ENCODE results near the gene CMIP.

CMIP gene

DNA sequence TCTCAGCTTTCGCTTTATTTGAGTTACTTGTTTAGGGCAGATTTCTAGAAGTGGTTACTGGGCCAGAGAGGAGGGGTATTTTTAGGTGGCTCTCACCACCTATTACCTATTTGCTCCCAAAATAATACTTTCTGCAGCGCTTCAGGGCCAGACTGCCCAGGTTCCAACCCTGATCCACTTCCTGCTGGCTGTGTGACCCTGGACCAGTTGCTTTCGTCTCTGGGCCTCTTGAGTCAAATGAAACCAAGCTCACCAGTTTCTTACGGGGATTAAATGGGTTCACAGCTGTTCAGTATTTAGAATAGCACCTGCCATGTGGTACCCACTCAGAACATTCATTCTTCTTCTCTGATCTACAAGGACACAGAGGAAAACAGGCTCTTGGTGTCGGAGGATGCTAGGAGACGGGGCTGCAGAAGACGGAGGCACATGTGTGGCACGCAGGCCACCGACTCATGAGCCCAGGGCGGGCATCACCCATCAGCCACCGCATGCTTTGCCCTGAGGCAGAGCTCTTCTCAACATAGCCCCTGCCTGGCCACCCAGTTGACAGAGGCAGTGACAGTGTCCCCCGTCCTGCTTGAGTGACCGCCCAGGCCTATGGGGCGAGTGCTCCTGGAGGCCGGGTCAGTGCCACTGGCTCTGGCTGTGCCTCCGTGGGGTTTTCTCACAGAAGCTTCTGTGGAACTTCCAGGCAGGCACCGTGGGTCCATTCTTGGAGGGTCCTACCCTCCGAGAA is 185.5 kb downstream of the CMIP start:
- no peaks in the 10 kb centered on the region for H3K9me3 Mint-ChIP-seq
- no peak overlapping the region for H3K4me3 Mint-ChIP-seq
- peaks cover 6% of the 10 kb centered on the region for H3K36me3 Mint-ChIP-seq
- no peaks in the 10 kb centered on the region for H3K27me3 Mint-ChIP-seq
- no peak for ATAC-seq
- no peak overlapping the region for H3K27ac Mint-ChIP-seq
- peaks cover 19% of the 10 kb centered on the region for H3K4me1 Mint-ChIP-seq

DNA sequence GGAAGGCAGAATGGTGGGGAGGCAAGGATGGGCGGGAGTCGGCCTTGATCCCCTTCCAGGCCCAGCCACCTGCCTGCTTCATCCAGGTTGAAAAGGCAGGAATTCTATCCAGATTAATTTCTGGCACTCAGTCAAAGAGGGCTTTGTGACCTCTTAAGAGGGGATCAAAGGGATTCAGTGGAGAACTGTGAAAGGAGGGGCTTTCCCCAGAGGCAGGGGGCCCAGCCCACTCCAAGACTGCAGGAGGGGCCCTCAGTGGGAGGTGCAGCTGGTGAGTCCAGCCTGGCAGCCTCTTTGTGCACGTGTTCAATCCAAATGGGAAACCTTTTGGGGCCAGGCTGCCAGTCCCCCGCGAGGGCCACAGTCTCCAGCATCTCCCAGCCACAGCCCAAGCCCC is 186.0 kb downstream of the CMIP start:
- no peak overlapping the region for H3K27ac Mint-ChIP-seq
- no peak for ATAC-seq
- H3K4me1 Mint-ChIP-seq: peaks cover 14% of the 10 kb centered on the region
- no peaks in the 10 kb centered on the region for H3K9me3 Mint-ChIP-seq
- H3K36me3 Mint-ChIP-seq: peaks cover 6% of the 10 kb centered on the region
- H3K4me3 Mint-ChIP-seq: no peak overlapping the region
- no peaks in the 10 kb centered on the region for H3K27me3 Mint-ChIP-seq

DNA sequence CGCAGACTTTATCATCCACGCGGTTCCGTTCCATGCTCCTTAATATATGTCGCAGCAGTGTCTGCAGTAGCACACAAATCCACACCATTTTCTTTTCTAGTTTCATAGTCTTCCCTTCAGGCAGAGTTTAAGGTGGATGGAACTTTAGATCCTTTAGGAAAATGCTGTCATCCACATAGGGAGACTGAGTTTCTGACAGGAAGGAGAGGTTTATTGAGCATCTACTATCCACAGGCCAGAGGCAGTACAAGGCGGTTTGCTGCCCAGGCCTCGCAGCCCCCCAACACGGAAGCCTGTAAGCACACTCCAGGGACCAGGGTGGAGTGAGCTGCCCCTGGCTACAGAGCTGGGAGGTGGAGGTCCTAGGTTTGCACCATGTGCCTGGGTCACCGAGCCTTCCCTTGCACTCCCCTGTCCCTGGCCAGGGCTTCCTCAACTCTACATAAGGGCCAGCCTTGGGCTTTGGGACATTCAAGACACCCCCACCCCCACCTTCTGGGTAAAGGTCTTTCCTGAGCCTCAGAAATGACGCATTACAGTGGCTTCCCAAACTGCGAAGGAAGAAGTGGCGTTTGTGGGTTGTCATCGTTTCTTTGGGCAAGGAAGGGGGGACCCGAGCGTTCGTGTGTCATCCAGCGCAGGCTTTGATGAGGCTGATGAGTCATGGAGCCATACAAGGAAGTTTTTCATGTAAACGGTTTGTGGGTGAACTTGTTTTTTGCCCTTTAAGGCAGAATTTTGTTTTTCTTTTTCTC is 188.0 kb downstream of the CMIP start:
- no peak overlapping the region for H3K27ac Mint-ChIP-seq
- H3K27me3 Mint-ChIP-seq: no peaks in the 10 kb centered on the region
- no peaks in the 10 kb centered on the region for H3K9me3 Mint-ChIP-seq
- no peak for ATAC-seq
- H3K36me3 Mint-ChIP-seq: peaks cover 6% of the 10 kb centered on the region
- no peak overlapping the region for H3K4me3 Mint-ChIP-seq
- H3K4me1 Mint-ChIP-seq: peaks cover 14% of the 10 kb centered on the region

DNA sequence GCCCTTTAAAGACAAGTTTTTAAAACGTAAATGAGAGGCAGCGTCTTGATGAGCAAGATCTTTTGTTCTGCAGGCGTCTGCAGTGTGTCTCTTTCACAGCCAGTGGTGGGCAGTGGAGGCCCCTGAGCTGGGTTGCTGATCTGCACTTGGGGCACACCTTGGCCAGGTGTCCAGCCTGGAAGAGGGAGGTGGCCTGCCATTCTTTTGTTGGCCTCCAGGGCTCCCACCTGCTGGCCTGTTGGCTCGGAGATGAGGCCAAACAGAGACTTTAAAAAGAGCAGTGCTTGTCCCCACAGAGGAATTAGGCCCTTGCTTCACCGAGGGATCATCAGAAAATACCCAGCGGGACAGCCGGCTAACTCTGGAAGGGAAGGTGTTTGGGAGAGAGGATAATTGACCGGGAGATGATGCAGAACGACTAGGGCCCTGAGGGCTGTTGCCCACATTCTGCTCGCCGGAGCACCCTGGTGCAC is 188.6 kb downstream of the CMIP start:
- H3K36me3 Mint-ChIP-seq: peaks cover 11% of the 10 kb centered on the region
- no peak overlapping the region for H3K4me3 Mint-ChIP-seq
- H3K27me3 Mint-ChIP-seq: no peaks in the 10 kb centered on the region
- H3K9me3 Mint-ChIP-seq: no peaks in the 10 kb centered on the region
- peaks cover 19% of the 10 kb centered on the region for H3K4me1 Mint-ChIP-seq
- no peak overlapping the region for H3K27ac Mint-ChIP-seq
- ATAC-seq: no peak

DNA sequence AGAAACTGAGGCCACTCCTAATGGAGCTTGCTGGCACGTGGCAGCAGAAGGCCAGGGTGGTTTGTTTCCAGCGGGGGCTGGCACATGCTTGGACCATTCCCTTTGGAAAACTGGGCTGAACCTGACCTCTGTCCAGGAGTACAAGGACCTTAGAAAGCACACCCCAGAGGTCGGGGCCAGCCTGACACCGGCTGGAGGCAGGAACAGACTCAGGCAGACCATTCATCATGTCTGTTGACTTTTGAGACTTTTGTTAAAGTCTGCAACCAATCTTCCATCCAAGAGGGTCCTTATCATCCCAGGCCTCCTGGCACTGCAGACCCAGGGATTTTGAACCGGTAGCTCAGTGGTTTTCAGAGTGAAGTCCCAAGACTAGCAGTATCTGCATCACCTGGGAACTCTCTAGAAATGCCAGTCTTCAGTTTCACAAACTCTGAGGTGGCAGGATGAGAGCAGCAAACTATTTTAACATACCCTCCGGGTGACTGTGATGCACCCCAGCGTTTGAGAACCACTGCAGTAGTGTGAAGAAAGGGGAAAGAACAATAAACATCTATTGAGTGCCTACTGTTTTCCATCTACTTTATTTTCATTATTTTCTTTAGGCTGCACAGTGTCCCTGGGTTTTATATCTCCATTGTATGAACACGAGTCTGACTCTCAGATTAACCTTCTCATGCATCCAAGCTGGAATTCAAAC is 189.2 kb downstream of the CMIP start:
- no peak overlapping the region for H3K4me3 Mint-ChIP-seq
- H3K36me3 Mint-ChIP-seq: peaks cover 12% of the 10 kb centered on the region
- no peak overlapping the region for H3K27ac Mint-ChIP-seq
- H3K4me1 Mint-ChIP-seq: peaks cover 20% of the 10 kb centered on the region
- H3K9me3 Mint-ChIP-seq: no peaks in the 10 kb centered on the region
- no peak for ATAC-seq
- H3K27me3 Mint-ChIP-seq: no peaks in the 10 kb centered on the region

DNA sequence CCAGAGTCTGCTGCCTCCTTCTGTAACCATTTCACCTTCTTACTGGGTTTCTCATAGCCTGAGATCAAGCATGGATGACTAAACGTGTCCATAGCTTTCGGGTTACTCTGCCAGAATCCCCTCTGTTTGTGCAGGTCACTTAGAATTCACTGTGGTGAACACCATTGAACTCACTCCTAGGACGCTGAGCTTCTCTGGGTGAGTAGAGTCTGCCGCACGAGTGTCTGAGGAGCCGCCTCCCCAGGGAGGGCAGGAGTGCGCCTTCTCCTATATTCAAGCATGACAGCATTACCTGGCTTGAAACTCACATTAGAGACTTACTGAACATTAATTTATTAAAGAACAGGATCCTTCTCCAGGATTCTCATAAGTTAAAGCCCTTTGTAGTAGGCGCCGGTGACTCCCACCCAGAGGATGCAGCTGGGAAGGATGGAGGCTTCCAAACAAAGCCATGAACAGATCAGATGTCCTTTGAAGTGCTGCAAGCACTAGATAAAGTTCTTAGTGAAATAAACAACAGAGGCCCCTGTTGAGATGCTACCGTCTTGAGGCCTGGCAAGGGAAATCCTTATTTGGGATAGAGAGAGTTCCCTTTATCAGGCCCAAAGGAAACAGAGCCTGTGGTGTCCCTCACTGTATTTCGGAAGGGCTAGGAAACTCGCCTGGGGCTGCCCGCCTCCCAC is 189.9 kb downstream of the CMIP start:
- H3K9me3 Mint-ChIP-seq: no peaks in the 10 kb centered on the region
- no peak overlapping the region for H3K4me3 Mint-ChIP-seq
- no peaks in the 10 kb centered on the region for H3K27me3 Mint-ChIP-seq
- ATAC-seq: no peak
- H3K36me3 Mint-ChIP-seq: peaks cover 7% of the 10 kb centered on the region
- H3K27ac Mint-ChIP-seq: no peak overlapping the region
- H3K4me1 Mint-ChIP-seq: peaks cover 16% of the 10 kb centered on the region

DNA sequence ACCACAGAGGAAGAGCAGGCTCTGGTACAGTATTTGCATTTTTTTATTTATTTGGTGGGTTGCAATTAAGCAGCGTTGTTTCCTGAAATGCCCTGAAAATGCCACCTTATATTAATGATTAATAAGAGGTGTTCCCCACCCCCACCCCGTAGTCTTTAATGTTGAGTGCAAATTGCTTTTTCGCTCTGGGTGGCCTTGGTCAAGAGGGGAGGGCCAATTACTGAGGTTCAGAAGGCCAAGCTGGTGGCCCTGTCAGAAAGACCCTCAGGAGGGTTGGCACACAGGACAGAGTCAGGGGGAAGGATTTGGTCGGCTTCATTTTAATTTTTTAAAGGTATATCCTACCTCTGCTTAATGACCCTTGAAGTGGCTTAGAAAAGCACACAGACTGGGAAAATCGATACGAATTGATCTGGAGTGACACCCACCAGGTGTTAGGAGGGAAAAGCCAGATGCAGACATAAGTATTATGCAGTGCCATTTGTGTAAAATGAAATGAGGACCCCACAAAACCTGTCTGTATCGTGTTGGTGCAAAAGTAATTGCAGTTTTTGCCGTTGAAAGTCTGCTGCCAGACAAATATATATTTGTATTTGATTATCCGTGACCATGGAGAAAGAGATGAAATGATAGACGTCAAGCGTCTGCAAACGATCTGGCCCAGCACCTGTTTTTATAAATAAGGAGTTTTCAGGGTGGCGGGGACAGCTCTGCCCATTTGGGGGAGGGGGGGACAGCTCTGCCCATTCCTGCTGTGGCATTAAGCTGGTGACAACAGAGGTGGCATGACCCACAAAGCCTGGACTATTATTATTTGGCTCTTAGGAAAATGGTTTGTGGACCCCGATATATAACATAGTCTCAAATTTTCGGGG is 190.7 kb downstream of the CMIP start:
- H3K27ac Mint-ChIP-seq: no peak overlapping the region
- H3K4me1 Mint-ChIP-seq: peaks cover 14% of the 10 kb centered on the region

DNA sequence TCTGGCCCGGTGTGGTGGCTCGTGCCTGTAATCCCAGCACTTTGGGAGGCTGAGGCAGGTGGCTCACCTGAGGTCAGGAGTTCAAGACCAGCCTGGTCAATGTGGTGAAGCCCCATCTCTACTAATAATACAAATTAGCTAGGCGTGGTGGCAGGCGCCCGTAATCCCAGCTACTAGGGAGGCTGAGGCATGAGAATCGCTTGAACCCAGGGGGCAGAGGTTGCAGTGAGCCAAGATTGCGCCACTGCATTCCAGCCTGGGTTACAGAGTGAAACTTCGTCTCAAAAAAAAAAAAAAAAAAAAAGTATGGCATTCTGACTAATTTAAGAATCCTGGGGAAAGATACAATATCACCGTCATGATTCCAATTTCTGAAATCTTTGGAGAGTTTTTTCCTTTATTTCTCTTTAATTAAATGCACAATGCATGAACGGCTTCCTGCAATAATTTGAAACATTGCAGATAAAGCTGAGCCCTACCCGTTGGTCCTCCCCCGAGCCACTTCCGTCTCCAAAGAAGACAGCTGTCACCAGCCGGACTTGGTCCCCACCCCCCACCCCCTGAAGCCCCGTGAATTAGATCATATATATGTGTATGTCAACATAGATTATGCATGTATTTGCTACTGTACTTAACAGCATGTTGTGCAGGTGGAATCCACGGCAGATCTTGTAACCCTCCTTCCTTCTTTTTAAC is 191.8 kb downstream of the CMIP start:
- ATAC-seq: no peak

More for the DNA sequence above, 190.7 kb downstream of the CMIP start:
- Mint-ChIP-seq H3K27me3 (no peaks in the 10 kb centered on the region), H3K36me3 (peaks cover 5% of the 10 kb centered on the region), H3K9me3 (no peaks in the 10 kb centered on the region), H3K4me3 (no peak overlapping the region)
- ATAC-seq: no peak

DNA sequence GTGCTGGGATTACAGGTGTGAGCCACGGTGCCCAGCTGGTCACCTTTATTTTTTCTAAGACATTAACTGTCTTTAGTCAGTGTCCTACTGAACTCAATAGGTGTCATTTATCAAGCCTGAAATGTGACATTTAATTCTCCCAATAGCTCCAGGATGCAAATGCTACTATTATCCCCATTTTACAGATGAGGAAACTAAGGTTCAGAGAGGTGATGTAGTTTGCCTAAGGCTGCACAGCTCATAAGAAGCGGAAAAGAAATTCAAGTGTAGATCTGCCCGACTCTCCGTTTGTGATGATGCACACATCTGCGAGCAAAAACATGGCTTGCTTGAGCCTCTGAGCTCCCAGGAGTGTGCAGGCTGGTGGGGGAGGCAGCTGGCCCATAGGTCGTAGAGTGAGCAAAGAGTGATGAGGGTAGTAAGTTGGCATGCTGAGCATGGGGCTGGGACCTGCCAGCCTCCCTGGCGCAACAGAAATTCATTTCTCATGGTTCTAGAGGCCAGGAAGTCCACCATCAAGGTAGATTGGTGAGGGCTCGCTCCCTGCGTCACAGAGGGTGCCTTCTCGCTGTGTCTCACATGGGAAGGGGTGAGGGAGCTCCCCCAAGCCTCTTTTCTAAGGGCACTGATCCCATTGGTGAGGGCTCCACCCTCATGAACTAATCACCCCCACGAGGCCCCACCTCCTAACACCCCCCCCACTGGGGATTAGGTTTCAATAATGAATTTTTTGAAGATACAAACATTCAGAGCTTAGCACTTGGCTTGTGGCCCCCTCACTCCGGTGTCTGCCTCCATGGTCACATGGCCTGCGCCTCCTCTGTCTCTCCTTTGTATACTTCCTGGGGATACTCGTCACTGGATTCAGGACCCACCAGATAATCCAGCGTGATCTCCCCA is 193.0 kb downstream of the CMIP start:
- no peak for ATAC-seq
- H3K9me3 Mint-ChIP-seq: no peaks in the 10 kb centered on the region
- peaks cover 14% of the 10 kb centered on the region for H3K4me1 Mint-ChIP-seq
- H3K36me3 Mint-ChIP-seq: peaks cover 13% of the 10 kb centered on the region
- no peak overlapping the region for H3K27ac Mint-ChIP-seq
- H3K4me3 Mint-ChIP-seq: no peak overlapping the region
- H3K27me3 Mint-ChIP-seq: no peaks in the 10 kb centered on the region

More for the DNA sequence above, 191.8 kb downstream of the CMIP start:
- Mint-ChIP-seq H3K9me3 (no peaks in the 10 kb centered on the region), H3K4me1 (peaks cover 21% of the 10 kb centered on the region), H3K36me3 (peaks cover 13% of the 10 kb centered on the region), H3K4me3 (no peak overlapping the region), H3K27me3 (no peaks in the 10 kb centered on the region), H3K27ac (no peak overlapping the region)

DNA sequence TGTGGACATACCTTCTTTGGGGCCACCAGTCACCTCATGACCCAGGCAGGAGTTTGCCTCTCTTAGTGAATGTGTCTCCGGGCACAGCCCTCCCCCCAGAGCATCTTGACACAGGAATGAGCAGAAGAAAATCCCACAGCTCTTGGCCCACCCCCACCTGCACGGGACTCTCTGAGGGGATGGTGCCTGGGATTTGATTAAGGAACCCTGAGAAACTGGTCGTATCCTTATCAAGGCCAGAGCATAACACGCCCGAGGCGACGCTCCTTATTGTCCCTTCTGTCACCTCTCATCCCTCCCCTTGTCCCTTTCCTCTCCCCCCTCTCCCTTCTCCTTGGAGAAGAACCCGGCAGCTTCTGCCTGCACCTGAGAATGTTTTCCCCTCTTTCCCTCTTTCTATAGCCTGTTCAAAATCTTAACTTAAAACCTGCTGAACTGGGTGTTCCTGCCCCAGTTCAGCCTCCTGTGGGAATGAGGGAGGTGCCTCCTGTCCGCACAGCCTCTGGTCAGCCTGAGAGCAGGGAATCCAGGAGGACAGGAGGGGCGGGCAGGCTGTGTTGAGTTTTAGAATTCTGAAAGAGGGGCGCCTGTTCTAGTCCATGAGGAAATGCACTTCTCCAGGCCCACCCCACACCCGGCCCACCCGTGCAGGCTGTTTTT is 193.8 kb downstream of the CMIP start:
- H3K36me3 Mint-ChIP-seq: peaks cover 13% of the 10 kb centered on the region
- no peak for ATAC-seq
- no peak overlapping the region for H3K27ac Mint-ChIP-seq
- H3K27me3 Mint-ChIP-seq: no peaks in the 10 kb centered on the region
- H3K4me1 Mint-ChIP-seq: peaks cover 19% of the 10 kb centered on the region
- H3K9me3 Mint-ChIP-seq: no peaks in the 10 kb centered on the region
- H3K4me3 Mint-ChIP-seq: no peak overlapping the region

DNA sequence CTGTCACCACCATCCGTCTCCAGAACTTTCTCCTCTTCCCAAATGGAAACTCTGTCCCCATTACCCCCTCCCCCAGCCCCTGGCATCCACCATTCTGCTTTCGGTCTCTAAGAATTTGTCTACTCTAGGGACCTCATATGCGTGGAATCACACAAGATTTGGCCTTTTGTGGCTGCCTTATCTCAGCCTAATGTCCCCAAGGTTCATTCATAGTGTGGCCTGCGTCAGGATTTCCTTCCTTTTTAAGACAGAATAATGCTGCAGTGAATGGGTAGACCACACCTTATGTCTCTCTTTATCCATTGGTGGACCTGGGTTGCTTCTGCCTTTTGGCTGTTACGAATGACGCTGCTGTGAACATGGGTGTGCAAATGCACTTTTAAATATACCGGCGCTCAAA is 194.7 kb downstream of the CMIP start:
- H3K4me3 Mint-ChIP-seq: no peak overlapping the region
- H3K27ac Mint-ChIP-seq: no peak overlapping the region
- no peak for ATAC-seq
- H3K4me1 Mint-ChIP-seq: peaks cover 20% of the 10 kb centered on the region
- no peaks in the 10 kb centered on the region for H3K27me3 Mint-ChIP-seq
- no peaks in the 10 kb centered on the region for H3K9me3 Mint-ChIP-seq
- peaks cover 13% of the 10 kb centered on the region for H3K36me3 Mint-ChIP-seq

DNA sequence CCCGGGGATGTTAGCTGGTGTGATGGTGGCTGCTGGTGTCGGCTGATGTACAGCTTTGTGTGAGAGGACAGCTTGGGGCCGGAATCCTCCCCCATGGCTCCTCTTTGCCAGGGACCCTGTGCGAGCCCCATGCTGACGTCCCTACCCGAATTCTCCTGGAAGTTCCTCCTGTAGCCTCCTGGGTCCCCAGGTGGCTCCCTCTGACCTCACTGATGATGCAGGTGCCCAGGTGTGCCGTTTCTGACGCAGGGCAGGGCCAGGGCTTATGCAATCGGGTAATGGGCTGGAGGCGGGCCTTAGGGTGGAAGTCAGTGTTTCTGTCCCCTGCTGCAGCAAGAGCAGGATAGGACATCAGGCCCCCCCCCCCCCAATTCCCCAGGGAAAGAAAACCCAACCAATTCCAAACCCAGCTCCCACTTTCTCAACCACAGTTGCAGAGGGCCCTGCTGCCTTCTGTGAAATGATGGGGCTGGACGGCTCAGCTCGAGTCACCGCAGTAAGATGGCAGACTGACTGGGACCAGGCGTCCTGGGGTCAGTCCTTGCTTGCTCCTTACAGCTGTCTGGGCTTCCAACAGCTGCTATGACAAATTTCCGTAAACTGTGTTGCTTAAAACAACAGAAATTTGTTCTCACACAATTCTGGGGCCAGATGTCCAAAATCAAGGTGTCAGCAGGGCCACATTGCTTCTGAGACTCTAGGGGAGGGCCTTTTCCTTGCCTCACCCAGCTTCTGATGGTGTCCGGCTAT is 195.5 kb downstream of the CMIP start:
- Mint-ChIP-seq H3K27me3 (no peaks in the 10 kb centered on the region), H3K36me3 (peaks cover 13% of the 10 kb centered on the region), H3K9me3 (no peaks in the 10 kb centered on the region), H3K4me3 (no peak overlapping the region), H3K27ac (no peak overlapping the region), H3K4me1 (peaks cover 24% of the 10 kb centered on the region)
- ATAC-seq: no peak
